Liver (tissue), 9 donors: ENCODE data around the gene SLC25A39. TPM values are rescaled to one million over a fixed set of nuclear protein-coding genes. Genes with fewer than 3 reads are reported as not detected.

Source experiments
- DNase-seq: peaks from one replicate; pipeline ENCODE4 v3.0.0-alpha.2; 2017; ENCODE audit warnings: low spot score
- H3K27ac ChIP-seq, 2 donors: one replicate each; pipeline ENCODE4 v1.7.0; 2013; ENCODE audit warnings: inconsistent platforms in 2 of 2, low read length in 2 of 2, control low read depth in 1 of 2, low read depth in 1 of 2, mild to moderate bottlenecking in 1 of 2
- H3K27me3 ChIP-seq, 4 donors: one replicate each; pipeline versions ENCODE4 v1.6.1 to v1.7.0; 2013; ENCODE audit warnings: low read length in 3 of 4, inconsistent platforms in 1 of 4, mild to moderate bottlenecking in 1 of 4, moderate library complexity in 1 of 4; ENCODE audit not compliant: control insufficient read depth in 4 of 4, insufficient read depth in 4 of 4
- H3K36me3 ChIP-seq, 4 donors: one replicate each; pipeline versions ENCODE4 v1.6.1 to v1.7.0; 2013; ENCODE audit warnings: low read length in 3 of 4, mild to moderate bottlenecking in 3 of 4, low read depth in 1 of 4, moderate library complexity in 1 of 4; ENCODE audit not compliant: control insufficient read depth in 4 of 4, insufficient read depth in 3 of 4
- H3K4me1 ChIP-seq, 4 donors: one replicate each; pipeline versions ENCODE4 v1.6.1 to v1.7.0; 2013; ENCODE audit warnings: low read length in 3 of 4, mild to moderate bottlenecking in 3 of 4, moderate library complexity in 1 of 4; ENCODE audit not compliant: control insufficient read depth in 4 of 4, insufficient read depth in 4 of 4
- H3K4me3 ChIP-seq, 3 donors: one replicate each; pipeline versions ENCODE4 v1.6.1 to v1.7.0; 2013; ENCODE audit warnings: low read length in 3 of 3, control low read depth in 1 of 3, low read depth in 1 of 3, mild to moderate bottlenecking in 1 of 3
- H3K9ac ChIP-seq, 2 donors: one replicate each; pipeline ENCODE4 v1.7.0; 2013; ENCODE audit warnings: low read length in 2 of 2, mild to moderate bottlenecking in 2 of 2, moderate library complexity in 2 of 2, control low read depth in 1 of 2, low read depth in 1 of 2
- H3K9me3 ChIP-seq, 4 donors: one replicate each; pipeline versions ENCODE4 v1.6.1 to v1.7.0; 2013; ENCODE audit warnings: low read length in 3 of 4; ENCODE audit not compliant: control insufficient read depth in 4 of 4
- EGR1 ChIP-seq, 2 donors: IDR thresholded peaks; 2 replicates each; pipeline ENCODE4 v1.6.1; 2016 to 2018; ENCODE audit warnings: antibody characterized with exemption in 2 of 2, low read depth in 2 of 2
- FOXA1 ChIP-seq: IDR thresholded peaks from 2 replicates; pipeline ENCODE4 v1.6.1; 2016; ENCODE audit warnings: antibody characterized with exemption
- FOXA2 ChIP-seq: IDR thresholded peaks from 2 replicates; pipeline ENCODE4 v1.6.1; 2016; ENCODE audit warnings: antibody characterized with exemption
- HNF4A ChIP-seq, 2 donors: conservative IDR thresholded peaks; 2 replicates each; pipeline ENCODE4 v1.6.1; 2016; ENCODE audit warnings: antibody characterized with exemption in 2 of 2, mild to moderate bottlenecking in 2 of 2
- HNF4G ChIP-seq: IDR thresholded peaks from 2 replicates; pipeline ENCODE4 v1.6.1; 2016; ENCODE audit warnings: antibody characterized with exemption
- NR2F2 ChIP-seq: IDR thresholded peaks from 2 replicates; pipeline ENCODE4 v1.6.1; 2016; ENCODE audit warnings: antibody characterized with exemption
- RAD21 ChIP-seq, 2 donors: IDR thresholded peaks; 2 replicates each; pipeline ENCODE4 v1.6.1; 2016; ENCODE audit warnings: antibody characterized with exemption in 2 of 2, mild to moderate bottlenecking in 2 of 2
- REST ChIP-seq: IDR thresholded peaks from 2 replicates; pipeline ENCODE4 v1.6.1; 2016; ENCODE audit warnings: antibody characterized with exemption, mild to moderate bottlenecking
- RXRA ChIP-seq, 2 donors: IDR thresholded peaks; 2 replicates each; pipeline ENCODE4 v1.6.1; 2017 to 2018; ENCODE audit warnings: antibody characterized with exemption in 2 of 2, mild to moderate bottlenecking in 1 of 2
- SP1 ChIP-seq: IDR thresholded peaks from 2 replicates; pipeline ENCODE4 v1.6.1; 2018; ENCODE audit warnings: antibody characterized with exemption, mild to moderate bottlenecking
- YY1 ChIP-seq: IDR thresholded peaks from 2 replicates; pipeline ENCODE4 v1.6.1; 2016; ENCODE audit warnings: antibody characterized with exemption, mild to moderate bottlenecking
- WGBS: extraction: QIAGEN DNeasy Blood & Tissue Kit; methylation state at CpG from one replicate; pipeline ENCODE4 v1.1.7; 2013; 5-methylcytosine and 5-hydroxymethylcytosine counted together
- polyA plus RNA-seq, 2 donors: library from polyadenylated mRNA; stranded (reverse) in 1 of 2; unstranded in 1 of 2; fragments of 200-250 nt in 1 of 2; fragments of >200 nt in 1 of 2; fragmentation: Nextera tagmentation in 1 of 2; extraction: Ambion mirVana in 1 of 2; gene quantifications; one replicate each; pipeline versions ENCODE4 v1.2.1 to v1.2.3, GENCODE V29; 2013 to 2015
- total RNA-seq, 2 donors: library from RNA; depleted of rRNA; stranded (reverse); fragments of >200 nt; gene quantifications; one replicate each; pipeline ENCODE4 v1.2.3, GENCODE V29; 2014
- TF ChIP-seq, protein P1 (sequence below): IDR thresholded peaks from 2 replicates; pipeline ENCODE4 v1.6.1; 2016; ENCODE audit warnings: antibody characterized with exemption
- TF ChIP-seq, protein P2 (sequence below): IDR thresholded peaks from 2 replicates; pipeline ENCODE4 v1.6.1; 2016; ENCODE audit warnings: antibody characterized with exemption
- TF ChIP-seq, protein P3 (sequence below): IDR thresholded peaks from 2 replicates; pipeline ENCODE4 v1.6.1; 2016; ENCODE audit warnings: antibody characterized with exemption
- TF ChIP-seq, protein P4 (sequence below): fragments of 150-350 bp; IDR thresholded peaks from 2 replicates; pipeline ENCODE4 v1.5.1; 2017; ENCODE audit warnings: improper control_type of control experiment, low read depth, low read length; ENCODE audit not compliant: missing input control
- donor health status: healthy.
- donor health status: healthy.
- donor health status: healthy.
- donor health status: healthy.
- donor health status: healthy.

SLC25A39 gene
- total and polyA plus RNA-seq, 4 donors = 62.0 to 395 (median 83.8) TPM

GRCh38 chr17:44334727-44335126, 10.1 kb upstream of the SLC25A39 start:
- peaks cover 0 to 10% (median 4%) of the 10 kb centered on the region in 4 donors for H3K4me1 ChIP-seq
- H3K9ac ChIP-seq = no peak overlapping the region
- H3K36me3 ChIP-seq = no peaks in the 10 kb centered on the region
- TF ChIP-seq, protein P1, sequence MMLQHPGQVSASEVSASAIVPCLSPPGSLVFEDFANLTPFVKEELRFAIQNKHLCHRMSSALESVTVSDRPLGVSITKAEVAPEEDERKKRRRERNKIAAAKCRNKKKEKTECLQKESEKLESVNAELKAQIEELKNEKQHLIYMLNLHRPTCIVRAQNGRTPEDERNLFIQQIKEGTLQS = no peak
- TF ChIP-seq FOXA1 (no peak), RAD21 (IDR thresholded peaks at IDR 0.05) (no peak), REST (no peak), YY1 (no peak), NR2F2 (no peak), HNF4A (conservative IDR thresholded peaks at IDR 0.05) (no peak), EGR1 (IDR thresholded peaks at IDR 0.05; ENCODE audit: low read depth in 2 of 2) (no peak), HNF4G (no peak)
- TF ChIP-seq, protein P2, sequence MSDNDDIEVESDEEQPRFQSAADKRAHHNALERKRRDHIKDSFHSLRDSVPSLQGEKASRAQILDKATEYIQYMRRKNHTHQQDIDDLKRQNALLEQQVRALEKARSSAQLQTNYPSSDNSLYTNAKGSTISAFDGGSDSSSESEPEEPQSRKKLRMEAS = no peak
- TF ChIP-seq, protein P3, sequence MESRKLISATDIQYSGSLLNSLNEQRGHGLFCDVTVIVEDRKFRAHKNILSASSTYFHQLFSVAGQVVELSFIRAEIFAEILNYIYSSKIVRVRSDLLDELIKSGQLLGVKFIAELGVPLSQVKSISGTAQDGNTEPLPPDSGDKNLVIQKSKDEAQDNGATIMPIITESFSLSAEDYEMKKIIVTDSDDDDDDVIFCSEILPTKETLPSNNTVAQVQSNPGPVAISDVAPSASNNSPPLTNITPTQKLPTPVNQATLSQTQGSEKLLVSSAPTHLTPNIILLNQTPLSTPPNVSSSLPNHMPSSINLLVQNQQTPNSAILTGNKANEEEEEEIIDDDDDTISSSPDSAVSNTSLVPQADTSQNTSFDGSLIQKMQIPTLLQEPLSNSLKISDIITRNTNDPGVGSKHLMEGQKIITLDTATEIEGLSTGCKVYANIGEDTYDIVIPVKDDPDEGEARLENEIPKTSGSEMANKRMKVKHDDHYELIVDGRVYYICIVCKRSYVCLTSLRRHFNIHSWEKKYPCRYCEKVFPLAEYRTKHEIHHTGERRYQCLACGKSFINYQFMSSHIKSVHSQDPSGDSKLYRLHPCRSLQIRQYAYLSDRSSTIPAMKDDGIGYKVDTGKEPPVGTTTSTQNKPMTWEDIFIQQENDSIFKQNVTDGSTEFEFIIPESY = no peak
- H3K27ac ChIP-seq = no peak overlapping the region
- no peaks in the 10 kb centered on the region for H3K9me3 ChIP-seq
- DNase-seq = no peak
- no peak overlapping the region for H3K4me3 ChIP-seq
- 53% methylated on average over 3 of the region's 3 CpGs for WGBS
- H3K27me3 ChIP-seq = no peaks in the 10 kb centered on the region

DNA sequence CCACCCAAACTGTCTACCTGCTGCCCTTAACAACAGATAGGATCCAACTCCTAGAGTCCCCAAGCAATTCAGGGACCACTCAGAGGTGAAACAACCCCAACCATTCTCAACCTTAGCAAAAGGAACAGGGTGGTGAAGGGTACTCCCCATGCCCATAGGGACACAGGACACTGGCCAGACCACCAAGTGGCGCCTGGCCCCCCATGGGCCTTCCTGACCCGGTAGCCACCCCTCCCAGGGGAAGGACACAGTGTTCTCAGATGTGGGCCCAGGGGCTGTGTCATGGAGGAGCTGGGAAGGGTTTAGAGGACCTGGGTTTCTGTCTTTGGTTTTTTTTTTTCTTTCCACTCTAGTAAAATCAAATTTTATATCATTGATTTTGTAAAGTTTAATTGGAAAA, 9.7 kb upstream of the SLC25A39 start:
- Histone ChIP-seq H3K9ac (no peak overlapping the region), H3K27ac (no peak overlapping the region), H3K36me3 (no peaks in the 10 kb centered on the region), H3K4me1 (peaks cover 0 to 10% (median 4%) of the 10 kb centered on the region in 4 donors), H3K4me3 (no peak overlapping the region), H3K9me3 (no peaks in the 10 kb centered on the region), H3K27me3 (no peaks in the 10 kb centered on the region)
- WGBS = 79% methylated on average over 2 of the region's 2 CpGs
- TF ChIP-seq REST (no peak), HNF4A (conservative IDR thresholded peaks at IDR 0.05) (no peak), SP1 (no peak), FOXA2 (no peak), RXRA (IDR thresholded peaks at IDR 0.05) (no peak), EGR1 (IDR thresholded peaks at IDR 0.05; ENCODE audit: low read depth in 2 of 2) (no peak), FOXA1 (no peak), HNF4G (no peak), NR2F2 (no peak)
- TF ChIP-seq, protein P3 = no peak
- TF ChIP-seq, protein P1 = no peak
- TF ChIP-seq, protein P2 = no peak
- TF ChIP-seq, protein P4, sequence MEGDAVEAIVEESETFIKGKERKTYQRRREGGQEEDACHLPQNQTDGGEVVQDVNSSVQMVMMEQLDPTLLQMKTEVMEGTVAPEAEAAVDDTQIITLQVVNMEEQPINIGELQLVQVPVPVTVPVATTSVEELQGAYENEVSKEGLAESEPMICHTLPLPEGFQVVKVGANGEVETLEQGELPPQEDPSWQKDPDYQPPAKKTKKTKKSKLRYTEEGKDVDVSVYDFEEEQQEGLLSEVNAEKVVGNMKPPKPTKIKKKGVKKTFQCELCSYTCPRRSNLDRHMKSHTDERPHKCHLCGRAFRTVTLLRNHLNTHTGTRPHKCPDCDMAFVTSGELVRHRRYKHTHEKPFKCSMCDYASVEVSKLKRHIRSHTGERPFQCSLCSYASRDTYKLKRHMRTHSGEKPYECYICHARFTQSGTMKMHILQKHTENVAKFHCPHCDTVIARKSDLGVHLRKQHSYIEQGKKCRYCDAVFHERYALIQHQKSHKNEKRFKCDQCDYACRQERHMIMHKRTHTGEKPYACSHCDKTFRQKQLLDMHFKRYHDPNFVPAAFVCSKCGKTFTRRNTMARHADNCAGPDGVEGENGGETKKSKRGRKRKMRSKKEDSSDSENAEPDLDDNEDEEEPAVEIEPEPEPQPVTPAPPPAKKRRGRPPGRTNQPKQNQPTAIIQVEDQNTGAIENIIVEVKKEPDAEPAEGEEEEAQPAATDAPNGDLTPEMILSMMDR = no peak
- DNase-seq = no peak
